ENCODE measurements around the gene DDAH2.

Gene DDAH2

GRCh38 chr6:31691564-31692108 is 37.5 kb downstream of the DDAH2 start:
- in situ Hi-C loops (cut with MboI; ENCODE audit: low sequenced_read_pairs), result no loop called here

- in situ Hi-C loops (cut with MboI; ENCODE audit: low sequenced_read_pairs), result no loop called here
Measured at GRCh38 chr6:31691078-31691463, 38.0 kb downstream of the DDAH2 start.

GRCh38 chr6:31690231-31691077 is 38.6 kb downstream of the DDAH2 start:
- in situ Hi-C loops (cut with MboI; ENCODE audit: low sequenced_read_pairs), result no loop called here

GRCh38 chr6:31689249-31690110 is 39.6 kb downstream of the DDAH2 start:
- in situ Hi-C loops (cut with MboI; ENCODE audit: low sequenced_read_pairs), result loop anchor here (10.0 kb wide), 1 partner anchor 75 kb away; the partner anchor contains the start of gene SAPCD1

- in situ Hi-C loops (cut with MboI; ENCODE audit: low sequenced_read_pairs), result loop anchor here (10.0 kb wide), 1 partner anchor 77 kb away; the partner anchor contains the start of gene SAPCD1
Measured at GRCh38 chr6:31687860-31688693, 41.0 kb downstream of the DDAH2 start.

GRCh38 chr6:31687321-31687720 is 41.8 kb downstream of the DDAH2 start:
- in situ Hi-C loops (cut with MboI; ENCODE audit: low sequenced_read_pairs), result loop anchor here (10.0 kb wide), 1 partner anchor 77 kb away; the partner anchor contains the start of gene SAPCD1

GRCh38 chr6:31686483-31686882 is 42.6 kb downstream of the DDAH2 start:
- in situ Hi-C loops (cut with MboI; ENCODE audit: low sequenced_read_pairs), result loop anchor here (10.0 kb wide), 1 partner anchor 78 kb away; the partner anchor contains the start of gene SAPCD1

GRCh38 chr6:31683591-31683990 is 45.5 kb downstream of the DDAH2 start:
- in situ Hi-C loops (cut with MboI; ENCODE audit: low sequenced_read_pairs), result loop anchor here (10.0 kb wide), 1 partner anchor 81 kb away; the partner anchor contains the start of gene SAPCD1

GRCh38 chr6:31681135-31681671 is 47.9 kb downstream of the DDAH2 start:
- in situ Hi-C loops (cut with MboI; ENCODE audit: low sequenced_read_pairs), result loop anchor here (10.0 kb wide), 1 partner anchor 84 kb away; the partner anchor contains the start of gene SAPCD1

- in situ Hi-C loops (cut with MboI; ENCODE audit: low sequenced_read_pairs), result loop anchor here (10.0 kb wide), 1 partner anchor 84 kb away; the partner anchor contains the start of gene SAPCD1
Measured at GRCh38 chr6:31680226-31681134, 48.6 kb downstream of the DDAH2 start, which contains the start of gene LY6G5C. Gene LY6G5C (minus strand): TSS chr6:31681067. CDS start chr6:31680373, 694 bp downstream.

- in situ Hi-C loops (cut with MboI; ENCODE audit: low sequenced_read_pairs), result no loop called here
Measured at GRCh38 chr6:31677955-31678354, 51.1 kb downstream of the DDAH2 start.

Data from HL-60/S4 treated with phorbol 12-myristate 13-acetate at 8.2 ng/mL for 4 days and 3 days (cell line).